SK-N-SH (cell line): Measurements from ENCODE around the gene UQCRHL. TPM values are rescaled to one million over a fixed set of nuclear protein-coding genes. Genes with fewer than 3 reads are reported as not detected.

Experiments
- CTCF ChIA-PET: fragments of 300-600, 350-600 bp; formaldehyde crosslinking; extraction: SDS; loops from one replicate; lab custom pipeline; 2021; lab: Yijun Ruan, JAX
- POLR2A ChIA-PET: fragments of 350-600 bp; sonication (Branson Sonifier 250); formaldehyde crosslinking; extraction: SDS; loops from one replicate; lab custom pipeline; 2020; ENCODE audit warnings: antibody characterized with exemption, inconsistent platforms; lab: Yijun Ruan, JAX
- DNase-seq: peaks from one replicate; pipeline ENCODE4 v3.0.0; 2012
- H2AFZ ChIP-seq: fragments of 200-600 bp; sonication (generic); 2 replicates; pipeline ENCODE4 v1.8.1; 2016; ENCODE audit warnings: antibody characterized with exemption, mild to moderate bottlenecking, low read depth
- H3F3A ChIP-seq: fragments of 200-600 bp; sonication (generic); replicated peaks from 2 replicates; pipeline ENCODE3; 2016; ENCODE audit warnings: antibody characterized with exemption, mild to moderate bottlenecking; ENCODE audit not compliant: insufficient read depth
- H3K27ac ChIP-seq, 2 experiments: fragments of 200-500 bp in 1 of 2; fragments of 200-600 bp in 1 of 2; sonication (Bioruptor generic) in 1 of 2; sonication (generic), shearing (Covaris generic) in 1 of 2; 2 replicates each; pipeline versions ENCODE4 v1.5.1 to v1.6.1; 2014 to 2016; ENCODE audit warnings: low read depth in 2 of 2, inconsistent platforms in 1 of 2, low read length in 1 of 2, mild to moderate bottlenecking in 1 of 2, mixed read lengths in 1 of 2
- H3K27me3 ChIP-seq: fragments of 200-600 bp; sonication (generic), shearing (Covaris generic); 2 replicates; pipeline ENCODE4 v1.6.1; 2016; ENCODE audit warnings: mixed run types; ENCODE audit not compliant: insufficient read depth
- H3K36me3 ChIP-seq, 2 experiments: fragments of 200-500 bp in 1 of 2; fragments of 200-600 bp in 1 of 2; sonication (Bioruptor generic) in 1 of 2; sonication (generic) in 1 of 2; replicated peaks in 1 of 2; 2 replicates each; pipeline versions ENCODE3 to v1.5.1; 2014 to 2016; ENCODE audit warnings: low read length in 1 of 2, mild to moderate bottlenecking in 1 of 2; ENCODE audit not compliant: insufficient read depth in 2 of 2, control insufficient read depth in 1 of 2
- H3K4me1 ChIP-seq, 2 experiments: fragments of 200-500 bp in 1 of 2; fragments of 200-600 bp in 1 of 2; sonication (Bioruptor generic) in 1 of 2; sonication (generic), shearing (Covaris generic) in 1 of 2; 2 replicates each; pipeline versions ENCODE4 v1.5.1 to v1.6.1; 2014 to 2016; ENCODE audit warnings: low read depth in 1 of 2, low read length in 1 of 2, mixed run types in 1 of 2; ENCODE audit not compliant: insufficient read depth in 2 of 2, control insufficient read depth in 1 of 2
- H3K4me2 ChIP-seq: fragments of 200-600 bp; sonication (generic), shearing (Covaris generic); 2 replicates; pipeline ENCODE4 v1.6.1; 2017; ENCODE audit warnings: mixed run types
- H3K4me3 ChIP-seq, 2 experiments: fragments of 200-500 bp in 1 of 2; fragments of 200-600 bp in 1 of 2; sonication (Bioruptor generic) in 1 of 2; sonication (generic), shearing (Covaris generic) in 1 of 2; 2 replicates each; pipeline versions ENCODE4 v1.5.1 to v1.8.1; 2014 to 2016; ENCODE audit warnings: low read depth in 2 of 2, inconsistent platforms in 1 of 2, low read length in 1 of 2, mild to moderate bottlenecking in 1 of 2, mixed read lengths in 1 of 2, moderate library complexity in 1 of 2
- H3K79me2 ChIP-seq: fragments of 200-600 bp; sonication (generic); 2 replicates; pipeline ENCODE4 v1.8.1; 2017; ENCODE audit warnings: mild to moderate bottlenecking; ENCODE audit not compliant: insufficient read depth
- H3K9ac ChIP-seq: fragments of 200-600 bp; sonication (generic); 2 replicates; pipeline ENCODE4 v1.6.1; 2017; ENCODE audit warnings: mixed run types
- H3K9me2 ChIP-seq: fragments of 200-600 bp; sonication (generic); 2 replicates; pipeline ENCODE4 v1.6.1; 2017; ENCODE audit warnings: mixed run types
- H3K9me3 ChIP-seq: fragments of 200-600 bp; sonication (generic); 2 replicates; pipeline ENCODE4 v1.6.1; 2017; ENCODE audit warnings: mixed run types, mild to moderate bottlenecking, moderate library complexity
- H4K20me1 ChIP-seq: fragments of 200-600 bp; sonication (generic); 2 replicates; pipeline ENCODE4 v1.6.1; 2017; ENCODE audit warnings: mild to moderate bottlenecking, mixed run types; ENCODE audit not compliant: insufficient read depth
- ELF1 ChIP-seq: IDR thresholded peaks from 2 replicates; pipeline ENCODE4 v1.4.0; 2012
- EP300 ChIP-seq, 2 experiments: IDR thresholded peaks; 2 replicates each; pipeline versions ENCODE4 v1.4.0 to v1.6.1; 2012; ENCODE audit warnings: borderline replicate concordance in 1 of 2, low read depth in 1 of 2, low read length in 1 of 2
- EZH2phosphoT487 ChIP-seq: fragments of 200-600 bp; sonication (generic); IDR thresholded peaks from 2 replicates; pipeline ENCODE4 v1.6.1; 2017; ENCODE audit warnings: low read depth, mixed run types, mild to moderate bottlenecking, antibody characterized with exemption, moderate library complexity, borderline replicate concordance
- FOSL2 ChIP-seq: IDR thresholded peaks from 2 replicates; pipeline ENCODE4 v1.4.0; 2012; ENCODE audit warnings: low read depth, mild to moderate bottlenecking, moderate library complexity, borderline replicate concordance
- FOXM1 ChIP-seq: IDR thresholded peaks from 2 replicates; pipeline ENCODE4 v1.4.0; 2012; ENCODE audit warnings: low read depth, mild to moderate bottlenecking
- GABPA ChIP-seq: IDR thresholded peaks from 2 replicates; pipeline ENCODE4 v1.4.0; 2012; ENCODE audit warnings: low read depth, mild to moderate bottlenecking
- GATA2 ChIP-seq: sonication (generic); formaldehyde crosslinking; IDR thresholded peaks from 2 replicates; pipeline ENCODE4 v1.5.0; 2020; ENCODE audit warnings: mild to moderate bottlenecking, missing genetic modification reagents
- MXI1 ChIP-seq: IDR thresholded peaks from 2 replicates; pipeline ENCODE4 v1.6.1; 2012; ENCODE audit warnings: mild to moderate bottlenecking, low read depth, low read length, improper control_type of control experiment
- NFIC ChIP-seq: IDR thresholded peaks from 2 replicates; pipeline ENCODE4 v1.4.0; 2012; ENCODE audit warnings: borderline replicate concordance
- NRF1 ChIP-seq: IDR thresholded peaks from 2 replicates; pipeline ENCODE4 v1.6.1; 2012; ENCODE audit warnings: low read depth, mild to moderate bottlenecking, low read length
- RCOR1 ChIP-seq: fragments of 150-350 bp; IDR thresholded peaks from 2 replicates; pipeline ENCODE4 v1.6.1; 2017; ENCODE audit warnings: antibody characterized with exemption, low read length
- RFX5 ChIP-seq: IDR thresholded peaks from 2 replicates; pipeline ENCODE4 v1.6.1; 2012; ENCODE audit warnings: mild to moderate bottlenecking, improper control_type of control experiment, low read length
- RXRA ChIP-seq: IDR thresholded peaks from 2 replicates; pipeline ENCODE4 v1.4.0; 2012; ENCODE audit warnings: low read depth, mild to moderate bottlenecking, borderline replicate concordance
- TEAD4 ChIP-seq: IDR thresholded peaks from 2 replicates; pipeline ENCODE4 v1.4.0; 2012; ENCODE audit warnings: mild to moderate bottlenecking, borderline replicate concordance; ENCODE audit not compliant: insufficient read depth
- YY1 ChIP-seq: IDR thresholded peaks from 2 replicates; pipeline ENCODE4 v1.4.0; 2012; ENCODE audit warnings: low read depth, mild to moderate bottlenecking
- WGBS: methylation state at CpG from one replicate; pipeline ENCODE4 v1.1.6; 2017; ENCODE audit warnings: low lambda C conversion rate; 5-methylcytosine and 5-hydroxymethylcytosine counted together
- polyA plus RNA-seq, 3 experiments: library from polyadenylated mRNA; depleted of rRNA; stranded (reverse); fragments of >200 nt; gene quantifications; 2 replicates each; pipeline ENCODE4 v1.2.3, GENCODE V29; 2012
- TF ChIP-seq, protein P1 (sequence below): IDR thresholded peaks from 2 replicates; pipeline ENCODE4 v1.6.1; 2012; ENCODE audit warnings: mild to moderate bottlenecking, low read depth, low read length, moderate library complexity
- TF ChIP-seq, protein P2 (sequence below): fragments of 150-350 bp; IDR thresholded peaks from 2 replicates; pipeline ENCODE4 v1.6.1; 2016; ENCODE audit warnings: mild to moderate bottlenecking, low read depth, low read length
- TF ChIP-seq, protein P3 (sequence below): IDR thresholded peaks from 2 replicates; pipeline ENCODE4; 2012
- TF ChIP-seq, protein P4 (sequence below): IDR thresholded peaks from 2 replicates; pipeline ENCODE4 v1.4.0; 2012; ENCODE audit warnings: low read depth

Gene UQCRHL
- polyA plus RNA-seq, 1 of the 3 experiments (the other 2 are of a cell fraction): 2.8 TPM

DNA sequence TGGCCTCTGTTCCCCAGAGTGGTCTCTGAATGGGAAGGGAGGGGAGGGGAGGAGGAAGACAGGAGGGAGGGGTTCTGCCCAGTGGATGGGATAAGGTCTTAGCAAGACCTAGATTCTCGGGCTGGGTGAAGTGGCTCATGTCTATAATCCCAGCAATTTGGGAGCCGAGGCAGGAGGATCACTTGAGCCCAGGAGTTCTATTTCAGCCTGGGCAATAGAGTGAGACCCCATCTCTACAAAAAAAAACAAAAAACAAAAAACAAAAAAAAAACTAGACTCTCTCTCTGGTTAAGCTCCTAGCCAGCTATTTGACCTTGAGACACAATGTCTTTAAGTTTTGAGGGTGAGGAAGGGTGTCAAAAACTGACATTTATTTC lies 11.4 kb downstream of the UQCRHL start:
- H3K4me2 ChIP-seq: peak overlapping the region; percentile 59; the same call in 1 of the 2 replicates
- peak overlapping the region; percentile 20 to 97; a peak in 3 of 4 replicates for H3K27ac ChIP-seq
- no peaks in the 10 kb centered on the region for H3K36me3 ChIP-seq
- H3K9me3 ChIP-seq: no peaks in the 10 kb centered on the region
- 94% methylated on average over 2 of the region's 2 CpGs for WGBS
- peak overlapping the region; percentile 70; the same call in 1 of the 2 replicates for H3K9ac ChIP-seq
- no peak overlapping the region for H2AFZ ChIP-seq
- no peaks in the 10 kb centered on the region for H3K9me2 ChIP-seq
- DNase-seq: no peak
- TF ChIP-seq YY1 (no peak), MXI1 (no peak), FOSL2 (no peak), EP300 (IDR thresholded peaks at IDR 0.05; ENCODE audit: borderline replicate concordance in 1 of 2, low read depth in 1 of 2, low read length in 1 of 2) (no peak), ELF1 (no peak), RCOR1 (no peak), NFIC (no peak), RXRA (no peak), FOXM1 (no peak), TEAD4 (no peak), EZH2phosphoT487 (no peak), GATA2 (CRISPR knock-in tag) (no peak), RFX5 (no peak), GABPA (no peak), NRF1 (no peak)
- TF ChIP-seq, protein P1, sequence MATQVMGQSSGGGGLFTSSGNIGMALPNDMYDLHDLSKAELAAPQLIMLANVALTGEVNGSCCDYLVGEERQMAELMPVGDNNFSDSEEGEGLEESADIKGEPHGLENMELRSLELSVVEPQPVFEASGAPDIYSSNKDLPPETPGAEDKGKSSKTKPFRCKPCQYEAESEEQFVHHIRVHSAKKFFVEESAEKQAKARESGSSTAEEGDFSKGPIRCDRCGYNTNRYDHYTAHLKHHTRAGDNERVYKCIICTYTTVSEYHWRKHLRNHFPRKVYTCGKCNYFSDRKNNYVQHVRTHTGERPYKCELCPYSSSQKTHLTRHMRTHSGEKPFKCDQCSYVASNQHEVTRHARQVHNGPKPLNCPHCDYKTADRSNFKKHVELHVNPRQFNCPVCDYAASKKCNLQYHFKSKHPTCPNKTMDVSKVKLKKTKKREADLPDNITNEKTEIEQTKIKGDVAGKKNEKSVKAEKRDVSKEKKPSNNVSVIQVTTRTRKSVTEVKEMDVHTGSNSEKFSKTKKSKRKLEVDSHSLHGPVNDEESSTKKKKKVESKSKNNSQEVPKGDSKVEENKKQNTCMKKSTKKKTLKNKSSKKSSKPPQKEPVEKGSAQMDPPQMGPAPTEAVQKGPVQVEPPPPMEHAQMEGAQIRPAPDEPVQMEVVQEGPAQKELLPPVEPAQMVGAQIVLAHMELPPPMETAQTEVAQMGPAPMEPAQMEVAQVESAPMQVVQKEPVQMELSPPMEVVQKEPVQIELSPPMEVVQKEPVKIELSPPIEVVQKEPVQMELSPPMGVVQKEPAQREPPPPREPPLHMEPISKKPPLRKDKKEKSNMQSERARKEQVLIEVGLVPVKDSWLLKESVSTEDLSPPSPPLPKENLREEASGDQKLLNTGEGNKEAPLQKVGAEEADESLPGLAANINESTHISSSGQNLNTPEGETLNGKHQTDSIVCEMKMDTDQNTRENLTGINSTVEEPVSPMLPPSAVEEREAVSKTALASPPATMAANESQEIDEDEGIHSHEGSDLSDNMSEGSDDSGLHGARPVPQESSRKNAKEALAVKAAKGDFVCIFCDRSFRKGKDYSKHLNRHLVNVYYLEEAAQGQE: no peak
- TF ChIP-seq, protein P2, sequence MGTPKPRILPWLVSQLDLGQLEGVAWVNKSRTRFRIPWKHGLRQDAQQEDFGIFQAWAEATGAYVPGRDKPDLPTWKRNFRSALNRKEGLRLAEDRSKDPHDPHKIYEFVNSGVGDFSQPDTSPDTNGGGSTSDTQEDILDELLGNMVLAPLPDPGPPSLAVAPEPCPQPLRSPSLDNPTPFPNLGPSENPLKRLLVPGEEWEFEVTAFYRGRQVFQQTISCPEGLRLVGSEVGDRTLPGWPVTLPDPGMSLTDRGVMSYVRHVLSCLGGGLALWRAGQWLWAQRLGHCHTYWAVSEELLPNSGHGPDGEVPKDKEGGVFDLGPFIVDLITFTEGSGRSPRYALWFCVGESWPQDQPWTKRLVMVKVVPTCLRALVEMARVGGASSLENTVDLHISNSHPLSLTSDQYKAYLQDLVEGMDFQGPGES: no peak
- TF ChIP-seq, protein P3, sequence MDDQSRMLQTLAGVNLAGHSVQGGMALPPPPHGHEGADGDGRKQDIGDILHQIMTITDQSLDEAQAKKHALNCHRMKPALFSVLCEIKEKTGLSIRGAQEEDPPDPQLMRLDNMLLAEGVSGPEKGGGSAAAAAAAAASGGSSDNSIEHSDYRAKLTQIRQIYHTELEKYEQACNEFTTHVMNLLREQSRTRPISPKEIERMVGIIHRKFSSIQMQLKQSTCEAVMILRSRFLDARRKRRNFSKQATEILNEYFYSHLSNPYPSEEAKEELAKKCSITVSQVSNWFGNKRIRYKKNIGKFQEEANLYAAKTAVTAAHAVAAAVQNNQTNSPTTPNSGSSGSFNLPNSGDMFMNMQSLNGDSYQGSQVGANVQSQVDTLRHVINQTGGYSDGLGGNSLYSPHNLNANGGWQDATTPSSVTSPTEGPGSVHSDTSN: no peak
- TF ChIP-seq, protein P4, sequence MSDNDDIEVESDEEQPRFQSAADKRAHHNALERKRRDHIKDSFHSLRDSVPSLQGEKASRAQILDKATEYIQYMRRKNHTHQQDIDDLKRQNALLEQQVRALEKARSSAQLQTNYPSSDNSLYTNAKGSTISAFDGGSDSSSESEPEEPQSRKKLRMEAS: no peak
- no peaks in the 10 kb centered on the region; the same call in 1 of the 2 replicates for H3K79me2 ChIP-seq
- H3K4me3 ChIP-seq: no peak overlapping the region
- no peaks in the 10 kb centered on the region for H4K20me1 ChIP-seq
- no peaks in the 10 kb centered on the region for H3K27me3 ChIP-seq
- H3K4me1 ChIP-seq: peaks cover 20 to 45% of the 10 kb centered on the region in 2 experiments; a peak in 3 of 4 replicates
- peaks cover 66% of the 10 kb centered on the region for H3F3A ChIP-seq
- ChIA-PET POLR2A (interaction anchor here (1.2 kb wide), 1 partner anchor 180 kb away, joined by 3 read pairs; the partner anchor contains the start of gene ZBTB17), CTCF (interaction anchor here (0.7 to 3.6 kb wide), 6 partner anchors 19 to 214 kb away, joined by 3 to 17 read pairs (median 4); no protein-coding TSS in a partner anchor)
